Midbrain (tissue), 1 donor: Measurements from ENCODE around the gene ATXN7.

Experiments
- DNase-seq: peaks from one replicate; lab custom pipeline; 2025; lab: John Stamatoyannopoulos, UW

The ATXN7 gene

GRCh38 chr3:63863150-63864007 lies at the start of gene ATXN7, which contains the start of gene THOC7:
Gene ATXN7 (plus strand): TSS chr3:63863867. CDS start chr3:63912599, 48,732 bp downstream.
Gene THOC7 (minus strand): TSS chr3:63863805. CDS start chr3:63863790, 15 bp downstream.
- peak; percentile 38 for DNase-seq

- no peak for DNase-seq
These were observed 49.4 kb upstream of the ATXN7 start for GRCh38 chr3:63814237-63814636.

- DNase-seq: no peak
These were observed 46.4 kb upstream of the ATXN7 start for GRCh38 chr3:63817225-63817624.

- DNase-seq: peak; percentile 81
These were observed 45.2 kb upstream of the ATXN7 start for GRCh38 chr3:63818282-63819150.

GRCh38 chr3:63819151-63819398 lies 44.6 kb upstream of the ATXN7 start, which contains the start of gene C3orf49:
Gene C3orf49 (plus strand): TSS chr3:63819299. CDS start chr3:63819472, 173 bp downstream.
- no peak for DNase-seq

- no peak for DNase-seq
These were observed 39.4 kb upstream of the ATXN7 start for GRCh38 chr3:63824309-63824708.

- DNase-seq: no peak
These were observed 33.1 kb upstream of the ATXN7 start for GRCh38 chr3:63830526-63830925.

GRCh38 chr3:63832395-63832794 lies 31.3 kb upstream of the ATXN7 start:
- DNase-seq: no peak

- no peak for DNase-seq
These were observed 22.0 kb upstream of the ATXN7 start for GRCh38 chr3:63841704-63842103.

- DNase-seq: no peak
These were observed 21.5 kb upstream of the ATXN7 start for GRCh38 chr3:63842127-63842526.

GRCh38 chr3:63845215-63845614 lies 18.5 kb upstream of the ATXN7 start:
- no peak for DNase-seq

GRCh38 chr3:63847718-63848450 lies 15.8 kb upstream of the ATXN7 start:
- DNase-seq: no peak

- DNase-seq: no peak
These were observed 14.5 kb upstream of the ATXN7 start for GRCh38 chr3:63849175-63849574.

- no peak for DNase-seq
These were observed 12.4 kb upstream of the ATXN7 start for GRCh38 chr3:63851287-63851686.

GRCh38 chr3:63853106-63853505 lies 10.6 kb upstream of the ATXN7 start:
- no peak for DNase-seq

- no peak for DNase-seq
These were observed 8.2 kb upstream of the ATXN7 start for GRCh38 chr3:63855333-63855940.

GRCh38 chr3:63857311-63857710 lies 6.4 kb upstream of the ATXN7 start:
- DNase-seq: no peak

- DNase-seq: no peak
These were observed 2.9 kb upstream of the ATXN7 start for GRCh38 chr3:63860776-63861175.

GRCh38 chr3:63861306-63861705 lies 2.4 kb upstream of the ATXN7 start:
- no peak for DNase-seq

GRCh38 chr3:63862804-63863149 lies 890 bp upstream of the ATXN7 start:
- DNase-seq: no peak

GRCh38 chr3:63864008-63864964 lies 619 bp downstream of the ATXN7 start:
- DNase-seq: peak; percentile 17
